ENCODE measurements around the gene SYPL1. TPM values are rescaled to one million over a fixed set of nuclear protein-coding genes. Genes with fewer than 3 reads are reported as not detected.

SYPL1 gene
- total RNA-seq: 41.9 and 61.1 TPM in 2 replicates

GRCh38 chr7:106112118-106112971, at the start of gene SYPL1:
Gene SYPL1, minus strand, starts transcription at chr7:106112312. Its CDS starts 104 bp downstream, at chr7:106112208.

Other genes with a start within 250 kb of the SYPL1 start
- gene ATXN7L1, start 235.7 kb downstream of the SYPL1 start, total RNA-seq: 7.5 and 8.6 TPM in 2 replicates
- gene CDHR3, start 149.0 kb downstream of the SYPL1 start, total RNA-seq: 2.6 and 4.3 TPM in 2 replicates
- gene NAMPT, start 172.7 kb upstream of the SYPL1 start, total RNA-seq: 43.6 and 69.5 TPM in 2 replicates

Measured in aortic smooth muscle cell (primary cell).